Stimulated activated CD4-positive, alpha-beta T cell treated with anti-CD3 and anti-CD28 coated beads, TNF-alpha, amount 100 ng/mL, for 24 hours (primary cell): ENCODE data around the gene CCDC83.
"Not testable (repeated sequence)": the region's sequence is repeated elsewhere in the genome, so short reads cannot be mapped to it uniquely, and the experiment has no call there.

Experiments
- DNase-seq, 3 experiments: peaks; one replicate each; pipeline ENCODE4 v3.0.0-alpha.2; 2020; ENCODE audit warnings: low read depth in 3 of 3

Gene CCDC83

DNA sequence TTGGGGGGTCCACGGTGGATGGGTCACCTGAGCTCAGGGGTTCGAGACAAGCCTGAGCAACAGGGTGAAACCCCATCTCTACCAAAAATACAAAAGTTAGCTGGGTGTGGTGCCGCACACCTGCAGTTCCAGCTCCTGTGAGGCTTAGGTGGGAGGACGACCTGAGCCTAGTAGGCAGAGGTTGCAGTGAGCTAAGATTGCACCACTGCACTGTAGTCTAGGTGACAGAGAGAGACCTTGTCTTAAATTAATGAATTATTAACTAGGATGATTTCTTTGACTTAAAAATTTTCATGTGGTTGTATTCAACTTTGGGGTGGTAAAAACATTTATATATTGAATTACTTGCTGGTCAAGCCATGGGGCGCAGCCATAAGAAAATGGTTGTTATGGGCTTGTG lies 33.9 kb downstream of the CCDC83 start:
- no peak for DNase-seq

DNA sequence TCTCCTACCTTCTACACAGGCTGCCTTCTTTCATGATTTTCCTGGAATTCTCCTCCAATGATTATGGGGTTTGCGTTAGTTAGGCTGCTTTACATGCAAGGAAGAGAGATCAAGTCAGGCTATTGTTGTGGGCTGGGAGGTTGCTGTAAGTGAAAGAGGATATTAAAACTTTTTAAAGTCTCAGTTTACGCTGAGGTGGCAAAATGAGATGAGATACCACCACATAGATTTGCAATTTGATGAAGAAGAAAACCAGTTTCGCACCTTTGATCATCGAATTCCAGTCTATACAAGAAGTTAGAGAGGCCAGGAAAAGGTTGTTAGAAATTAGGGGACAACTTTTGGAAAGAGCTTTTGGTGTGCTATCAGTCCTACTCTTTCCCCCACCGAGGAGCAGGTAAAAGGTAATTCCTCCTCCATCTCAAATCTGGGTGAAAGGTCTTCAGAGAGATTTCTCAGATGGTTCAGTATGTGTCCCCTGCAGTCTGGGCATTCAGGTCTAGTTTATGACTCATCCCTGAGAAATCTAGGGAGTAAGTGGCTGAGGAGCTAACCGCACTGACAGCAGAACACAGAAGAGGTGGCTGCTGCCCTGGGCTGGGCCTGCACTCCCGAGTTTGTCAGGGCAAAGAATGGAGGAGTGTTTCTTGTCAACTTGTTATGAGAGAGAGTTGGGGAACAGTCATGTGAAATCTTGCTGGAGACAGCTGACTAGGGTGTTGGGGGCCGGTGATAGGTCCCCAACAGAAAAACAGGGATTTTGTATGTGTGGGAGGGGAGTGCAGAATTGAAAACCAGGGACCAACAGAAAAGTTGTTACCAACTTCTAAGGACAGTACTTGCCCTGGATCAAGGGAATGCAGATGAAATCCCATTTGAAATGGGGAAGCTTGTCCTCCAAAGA lies 34.7 kb downstream of the CCDC83 start:
- DNase-seq = no peak

DNA sequence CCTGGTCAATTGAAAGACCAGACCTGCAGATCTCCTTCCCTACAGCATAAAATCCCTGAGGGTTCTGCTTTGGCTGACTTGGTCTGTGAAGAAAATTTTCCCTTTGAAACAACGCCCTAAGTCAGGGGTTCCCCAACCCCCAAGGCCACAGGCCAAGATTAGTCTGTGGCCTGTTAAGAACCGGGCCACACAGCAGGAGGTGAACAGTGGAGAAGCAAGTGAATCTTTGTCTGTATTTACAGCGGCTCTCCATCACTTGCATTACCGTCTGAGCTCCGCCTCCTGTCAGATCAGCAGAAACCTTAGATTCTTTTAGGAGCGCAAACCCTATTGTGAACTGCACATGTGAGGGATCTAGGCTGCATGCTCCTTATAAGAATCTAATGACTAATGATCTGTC lies 38.2 kb downstream of the CCDC83 start:
- DNase-seq = no peak

DNA sequence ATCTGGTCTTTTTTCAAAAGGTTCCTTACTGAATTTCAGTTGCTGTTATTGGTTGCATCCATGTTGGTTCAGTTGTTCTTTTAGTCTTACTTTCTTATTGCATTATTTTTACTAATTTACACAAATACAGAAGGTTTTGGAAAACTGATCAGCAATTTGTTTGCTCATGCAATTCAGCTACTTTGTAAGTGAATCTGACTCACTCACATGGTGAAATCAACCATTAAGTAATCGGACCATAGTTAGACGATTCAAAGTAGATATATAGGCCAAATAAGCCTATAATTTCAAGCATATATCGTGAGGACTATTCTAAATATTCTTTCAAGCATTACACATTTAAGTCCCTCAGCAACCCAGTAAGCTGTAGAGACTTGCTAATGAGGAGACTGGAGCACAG lies 41.7 kb downstream of the CCDC83 start:
- no peak for DNase-seq

DNA sequence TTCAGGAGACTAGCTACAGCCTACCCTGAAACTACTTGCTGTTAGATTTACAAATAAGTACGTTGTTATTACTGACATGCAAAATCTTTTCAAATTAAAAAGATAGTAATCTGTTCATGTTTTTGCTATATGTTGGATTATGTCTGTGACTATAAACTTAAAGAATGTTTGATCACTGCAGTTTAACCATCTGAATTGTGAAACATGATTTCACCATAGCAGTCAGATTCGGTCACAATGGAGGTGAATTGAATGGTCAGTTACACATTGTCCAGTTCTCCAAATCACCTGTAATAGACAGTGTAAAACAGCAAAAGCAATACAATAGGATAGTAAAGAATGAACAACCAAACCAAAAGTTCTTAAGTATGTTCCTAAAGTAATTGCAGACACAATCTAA lies 43.3 kb downstream of the CCDC83 start:
- no peak for DNase-seq

DNA sequence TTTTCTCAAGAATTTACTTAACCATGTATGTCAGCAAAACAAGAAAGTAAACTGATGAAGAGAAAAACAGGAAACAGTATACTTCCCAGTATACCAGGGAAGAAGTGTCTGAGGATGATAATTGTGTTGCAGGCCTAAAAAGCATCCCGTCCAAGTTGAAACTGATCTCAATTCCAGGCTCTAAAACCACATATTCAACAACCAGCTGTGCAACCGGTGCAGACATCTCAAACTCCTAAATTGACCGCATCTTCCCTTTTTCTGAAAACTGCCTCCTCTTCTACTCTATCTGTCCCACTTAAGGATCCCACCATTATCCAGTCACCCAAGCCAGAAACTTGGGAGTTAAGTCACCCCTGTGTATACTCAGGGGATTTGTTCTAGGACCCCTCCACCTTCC lies 47.2 kb downstream of the CCDC83 start:
- no peak for DNase-seq

DNA sequence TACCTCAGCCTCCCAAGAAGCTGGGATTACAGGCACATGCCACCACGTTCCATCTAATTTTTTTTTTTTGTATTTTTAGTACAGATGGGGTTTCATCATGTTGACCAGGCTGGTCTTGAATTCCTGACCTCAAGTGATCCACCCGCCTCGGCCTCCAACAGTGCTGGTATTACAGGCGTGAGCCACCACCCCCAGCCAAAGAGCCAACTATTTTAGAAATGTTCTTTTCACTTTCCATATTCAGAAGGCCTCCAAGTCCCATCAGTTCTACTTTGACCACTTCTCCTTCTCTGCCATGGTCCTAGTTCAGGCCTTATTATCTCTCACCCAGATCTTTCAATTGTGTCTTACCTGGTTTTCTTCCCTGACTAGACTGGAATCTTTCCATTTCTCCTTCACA lies 48.2 kb downstream of the CCDC83 start:
- no peak for DNase-seq

DNA sequence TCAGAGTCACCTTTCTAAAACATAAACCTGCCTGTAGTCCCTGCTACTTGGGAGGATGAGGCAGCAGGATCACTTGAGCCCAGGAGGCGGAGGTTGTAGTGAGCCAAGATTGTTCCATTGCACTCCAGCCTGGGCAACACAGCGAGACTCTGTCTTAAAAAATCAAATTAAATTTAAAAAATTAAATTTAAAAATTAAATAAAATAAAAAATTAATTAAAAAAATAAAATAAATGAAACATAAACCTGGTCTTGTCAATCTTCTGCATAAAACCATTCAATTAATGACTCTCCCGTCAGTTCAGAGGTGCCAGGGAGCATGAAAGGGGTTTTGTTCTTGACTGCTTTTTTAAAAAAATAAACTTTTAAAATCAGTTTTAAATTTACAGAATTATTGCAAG lies 48.6 kb downstream of the CCDC83 start:
- DNase-seq = no peak

DNA sequence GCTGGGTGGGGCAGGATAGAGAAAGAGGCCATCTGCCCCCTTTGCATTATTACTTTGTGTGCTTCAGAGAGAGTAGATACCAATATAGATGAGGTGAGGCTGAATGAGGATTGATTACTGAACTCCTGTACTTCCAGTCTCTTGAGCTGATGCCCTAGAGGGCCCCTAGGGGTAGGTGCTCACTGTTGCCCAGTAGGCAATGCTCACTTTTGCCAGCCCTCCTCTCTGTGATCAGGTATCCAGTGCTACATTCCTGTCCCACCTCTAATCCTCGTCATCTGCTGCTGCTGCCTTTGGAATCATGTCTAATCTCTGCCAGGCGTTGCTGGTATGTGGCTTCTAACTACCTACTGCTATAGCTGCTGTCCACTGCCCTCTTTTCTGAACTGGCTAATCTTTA lies 57.2 kb downstream of the CCDC83 start:
- no peak for DNase-seq

DNA sequence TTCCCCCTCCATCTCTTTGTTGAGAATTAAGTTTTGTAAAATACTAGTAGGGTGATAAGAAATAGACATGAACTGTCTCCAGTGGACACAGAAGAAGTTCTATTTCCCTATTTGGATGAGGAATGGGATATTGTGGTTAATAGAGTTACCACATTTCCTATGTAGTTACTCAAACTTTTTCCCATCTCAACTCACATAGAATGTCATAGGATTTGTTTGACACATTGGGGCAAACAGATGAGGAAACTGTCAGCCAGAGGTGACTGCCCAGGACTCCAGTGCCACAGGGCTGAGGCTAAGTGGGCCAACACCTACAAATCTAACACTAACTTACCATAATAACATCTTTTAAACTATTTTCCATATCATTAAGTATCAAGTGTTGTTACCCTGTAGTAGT lies 58.3 kb downstream of the CCDC83 start:
- DNase-seq = no peak

DNA sequence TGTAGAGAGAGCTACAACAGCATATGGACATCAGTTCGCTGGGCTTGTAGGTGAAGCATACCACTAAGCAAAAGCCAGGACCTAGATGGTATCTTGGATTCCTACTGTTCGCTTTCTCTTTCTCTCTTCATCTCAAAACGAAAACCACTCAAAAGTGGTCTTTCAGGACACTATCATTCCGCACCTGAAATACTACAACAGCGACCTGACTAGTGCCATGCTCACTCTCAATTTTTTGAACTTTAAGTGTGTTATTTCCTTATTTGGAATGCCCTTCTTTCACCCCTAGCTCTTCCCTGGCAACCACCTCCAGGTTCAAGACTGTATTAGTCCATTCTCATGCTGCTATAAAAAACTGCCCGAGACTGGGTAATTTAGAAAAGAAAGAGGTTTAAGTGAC lies 59.2 kb downstream of the CCDC83 start:
- no peak for DNase-seq

DNA sequence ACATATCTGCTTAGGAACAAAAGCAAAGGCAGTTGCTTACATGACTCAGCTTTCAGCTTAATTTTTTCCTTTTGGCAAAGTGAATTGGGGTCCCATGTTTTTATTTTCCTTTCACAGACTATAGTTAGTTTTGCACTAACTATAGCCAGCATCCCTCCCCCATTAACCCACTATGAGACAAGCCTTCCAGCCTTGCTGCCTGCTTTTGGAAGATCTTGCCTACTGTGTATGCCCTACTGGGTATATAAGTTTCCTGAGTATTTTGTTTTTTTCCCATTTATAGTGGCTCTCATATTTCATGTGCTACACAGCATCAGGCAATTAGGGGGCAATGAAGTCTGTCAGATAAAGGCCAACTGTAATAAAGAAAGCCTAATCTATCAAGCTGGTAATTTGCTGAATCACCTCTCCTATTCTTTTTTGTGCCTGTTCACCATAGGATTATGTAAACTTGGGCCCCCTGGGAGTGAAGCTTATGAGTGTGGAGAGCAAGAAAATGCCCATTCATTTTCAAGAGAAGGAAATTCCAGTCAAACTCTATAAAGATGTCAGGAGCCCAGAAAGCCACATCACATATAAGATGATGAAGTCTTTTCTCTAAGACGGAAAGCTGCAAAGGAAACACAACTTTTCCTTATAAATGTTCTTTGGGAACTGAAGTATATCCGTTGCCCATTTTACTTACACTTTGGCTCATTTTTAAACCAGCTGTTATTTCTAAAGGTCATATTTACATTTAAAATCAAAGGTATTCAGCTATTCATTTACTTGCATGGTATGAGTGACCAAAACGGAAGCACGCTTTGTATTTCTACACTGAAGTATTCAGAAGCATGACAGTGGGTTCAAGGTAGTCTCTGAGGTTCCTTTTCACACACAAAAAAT lies 64.0 kb downstream of the CCDC83 start:
- no peak for DNase-seq

DNA sequence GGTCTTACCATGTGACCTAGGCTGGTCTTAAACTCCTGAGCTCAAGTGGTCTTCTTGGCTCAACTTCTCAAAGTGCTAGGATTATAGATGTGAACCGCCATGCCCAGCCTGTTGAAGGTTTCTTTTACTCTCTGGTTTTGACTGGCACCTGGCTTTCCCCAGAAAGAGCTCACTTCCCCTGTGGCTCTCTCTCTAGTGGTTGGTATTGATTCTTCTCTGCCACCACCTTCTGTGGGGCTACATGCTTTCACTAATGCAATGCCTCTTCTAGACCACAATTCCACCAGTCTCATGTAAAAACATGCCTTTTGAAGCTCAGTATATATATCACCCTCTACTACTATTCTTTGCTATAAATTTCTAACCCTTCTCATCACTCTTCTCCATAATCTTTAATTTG lies 67.2 kb downstream of the CCDC83 start:
- DNase-seq = no peak

DNA sequence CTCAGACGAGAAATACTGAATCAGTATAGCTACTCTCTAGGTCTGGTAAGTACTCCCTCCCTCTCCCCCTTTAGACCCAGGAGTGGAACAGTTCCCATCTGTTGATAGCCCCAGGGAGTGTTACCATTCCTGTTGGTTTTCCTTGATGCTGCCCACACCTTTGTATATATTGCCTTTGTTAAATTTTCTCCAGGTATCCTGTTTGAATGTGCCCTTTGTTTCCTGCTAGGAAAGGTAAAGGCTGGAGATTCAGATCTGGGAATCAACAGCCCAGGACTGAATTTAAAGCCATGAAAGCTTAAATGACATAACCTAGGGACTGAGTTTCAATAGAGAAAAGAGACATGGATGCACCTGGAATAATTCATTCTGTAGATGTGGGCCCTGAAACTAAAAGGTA lies 68.3 kb downstream of the CCDC83 start:
- DNase-seq = no peak

DNA sequence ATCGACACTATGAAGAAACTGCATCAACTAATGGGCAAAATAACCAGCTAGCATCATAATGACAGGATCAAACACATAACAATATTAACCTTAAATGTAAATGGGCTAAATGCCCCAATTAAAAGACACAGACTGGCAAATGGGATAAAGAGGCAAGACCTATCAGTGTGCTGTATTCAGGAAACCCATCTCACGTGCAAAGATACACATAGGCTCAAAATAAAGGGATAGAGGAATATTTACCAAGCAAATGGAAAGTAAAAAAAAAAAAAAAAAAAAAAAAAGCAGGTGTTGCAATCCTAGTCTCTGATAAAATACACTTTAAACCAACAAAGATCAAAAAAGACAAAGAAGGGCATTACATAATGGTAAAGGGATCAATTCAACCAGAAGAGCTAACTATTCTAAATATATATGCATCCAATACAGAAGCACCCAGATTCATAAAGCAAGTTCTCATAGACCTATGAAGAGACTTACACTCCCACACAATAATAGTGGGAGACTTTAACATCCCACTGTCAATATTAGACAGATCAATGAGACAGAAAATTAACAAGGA lies 71.6 kb downstream of the CCDC83 start:
- not testable (repeated sequence) for DNase-seq

DNA sequence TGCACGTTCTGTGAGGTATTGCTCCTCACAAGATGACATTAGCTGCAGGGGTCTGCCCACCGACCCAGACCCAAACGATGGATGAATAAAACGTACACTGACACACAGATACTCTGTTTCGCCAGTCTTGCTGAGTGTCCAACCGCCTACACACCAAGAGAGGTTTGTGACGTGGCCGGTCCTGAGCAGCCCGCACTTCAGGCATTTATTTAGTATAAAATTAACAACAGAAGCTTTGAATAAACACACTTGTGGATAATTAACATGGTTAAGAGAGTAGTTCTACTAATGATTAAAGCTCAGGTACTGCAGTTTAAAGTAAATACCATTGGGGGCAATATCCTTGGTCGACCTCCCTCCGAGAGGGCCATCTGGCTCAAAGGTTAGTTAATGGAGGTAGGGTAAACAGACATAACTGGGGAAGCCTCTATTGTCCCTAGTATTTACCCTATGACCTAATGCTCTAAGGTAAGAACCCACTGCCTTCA lies 75.7 kb downstream of the CCDC83 start:
- no peak for DNase-seq

DNA sequence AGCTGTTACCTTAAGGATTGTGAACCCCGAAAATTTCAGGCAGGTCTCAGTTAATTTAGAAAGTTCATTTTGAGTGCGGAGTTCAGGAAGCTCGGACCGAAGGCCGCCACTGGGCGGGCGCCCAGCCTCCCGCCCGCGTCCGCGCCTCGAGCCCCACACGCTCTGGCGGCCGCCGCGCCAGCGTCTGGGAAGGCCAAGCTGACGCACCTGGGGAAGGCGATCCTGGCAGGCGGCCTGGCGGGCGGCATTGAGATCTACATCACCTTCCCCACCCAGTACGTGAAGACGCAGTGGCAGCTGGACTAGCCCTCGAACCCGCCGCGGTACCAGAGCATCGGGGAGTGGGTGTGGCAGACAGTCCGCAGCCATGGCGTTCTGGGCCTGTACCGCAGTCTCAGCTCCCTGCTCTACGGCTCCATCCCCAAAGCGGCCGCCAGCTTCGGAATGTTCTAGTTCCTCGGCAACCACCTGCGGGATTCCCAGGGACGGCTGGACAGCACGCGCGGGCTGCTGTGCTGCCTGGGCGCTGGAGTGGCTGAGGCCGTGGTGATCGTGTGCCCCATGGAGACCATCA lies 79.5 kb downstream of the CCDC83 start:
- DNase-seq = no peak

DNA sequence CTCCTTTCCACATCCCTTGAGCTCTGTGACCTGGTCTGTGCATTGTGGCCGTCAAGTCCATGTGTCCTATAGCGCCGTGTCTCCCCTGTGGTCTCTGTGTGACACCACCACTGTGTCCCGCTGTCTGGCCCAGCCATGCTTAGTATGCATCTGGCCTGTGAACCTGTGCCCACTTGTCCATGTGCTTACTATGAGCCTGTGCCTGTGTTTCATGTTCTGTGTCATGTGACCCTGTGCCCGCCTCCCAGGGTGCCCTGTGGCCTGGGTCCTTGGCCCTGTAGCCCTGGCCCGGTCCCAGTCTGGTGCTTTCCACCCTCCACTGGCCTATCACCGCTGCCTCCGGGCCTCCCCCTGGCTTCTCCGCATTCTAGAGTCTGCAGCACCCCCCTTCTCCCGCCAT lies 80.6 kb downstream of the CCDC83 start:
- DNase-seq = no peak

DNA sequence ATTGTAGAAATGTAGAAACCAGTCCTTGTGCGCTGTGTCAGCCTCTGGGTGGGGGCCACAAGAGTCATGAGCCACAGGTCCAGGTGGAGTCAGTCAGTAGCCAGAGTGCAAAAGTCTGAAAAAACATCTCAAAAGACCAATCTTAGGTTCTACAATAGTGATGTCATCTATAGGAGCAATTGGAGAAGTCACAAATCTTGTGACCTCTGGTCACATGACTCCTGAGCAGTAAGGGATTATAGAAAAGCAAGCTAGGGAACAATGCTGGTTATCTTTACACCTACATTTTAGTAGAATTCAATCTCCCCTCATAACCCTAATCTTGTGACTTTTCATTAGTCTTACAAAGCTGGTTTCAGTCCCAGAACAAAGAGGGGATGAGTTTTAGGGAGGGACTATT lies 82.7 kb downstream of the CCDC83 start:
- DNase-seq = no peak

DNA sequence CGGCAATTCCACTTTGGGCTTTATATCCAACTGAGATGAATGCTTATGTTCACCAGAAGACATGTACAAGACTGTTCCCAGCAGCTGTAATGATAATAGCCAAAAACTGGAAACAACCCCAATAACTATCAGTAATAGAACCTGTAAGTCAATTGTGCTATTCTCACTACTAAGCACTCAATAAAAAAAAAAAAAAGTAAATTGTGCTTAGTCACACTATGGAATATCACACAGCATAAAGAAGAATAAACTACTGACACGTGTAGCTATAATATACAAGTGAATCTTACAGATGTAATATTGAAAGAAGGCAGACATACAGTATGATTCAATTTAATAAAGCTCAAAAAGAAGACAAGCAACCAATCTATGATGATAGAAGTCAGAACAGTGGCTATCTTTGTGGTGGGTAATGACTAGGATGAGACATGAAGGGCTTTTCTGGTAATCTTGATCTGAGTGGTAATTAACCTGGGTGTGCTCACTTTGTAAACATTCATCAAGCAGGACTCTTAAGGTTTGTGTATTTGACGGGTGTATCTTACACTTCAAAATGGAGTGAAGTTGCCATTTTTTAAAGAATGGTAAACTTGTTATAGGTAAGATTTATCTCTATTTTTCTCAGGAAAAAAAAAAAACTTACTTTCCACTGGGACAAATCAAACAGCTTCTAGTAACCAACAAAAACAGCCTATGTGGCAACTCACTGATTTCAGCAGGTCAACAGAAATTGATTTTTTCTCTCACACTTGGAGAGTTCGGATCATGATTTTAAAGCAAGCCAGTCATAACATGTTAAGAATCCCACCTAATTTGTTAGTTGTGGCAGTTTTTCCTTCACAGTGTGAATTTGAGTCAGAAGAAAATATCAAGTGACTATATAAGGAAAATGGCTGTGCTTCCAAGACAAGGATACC lies 84.2 kb downstream of the CCDC83 start:
- DNase-seq = no peak

DNA sequence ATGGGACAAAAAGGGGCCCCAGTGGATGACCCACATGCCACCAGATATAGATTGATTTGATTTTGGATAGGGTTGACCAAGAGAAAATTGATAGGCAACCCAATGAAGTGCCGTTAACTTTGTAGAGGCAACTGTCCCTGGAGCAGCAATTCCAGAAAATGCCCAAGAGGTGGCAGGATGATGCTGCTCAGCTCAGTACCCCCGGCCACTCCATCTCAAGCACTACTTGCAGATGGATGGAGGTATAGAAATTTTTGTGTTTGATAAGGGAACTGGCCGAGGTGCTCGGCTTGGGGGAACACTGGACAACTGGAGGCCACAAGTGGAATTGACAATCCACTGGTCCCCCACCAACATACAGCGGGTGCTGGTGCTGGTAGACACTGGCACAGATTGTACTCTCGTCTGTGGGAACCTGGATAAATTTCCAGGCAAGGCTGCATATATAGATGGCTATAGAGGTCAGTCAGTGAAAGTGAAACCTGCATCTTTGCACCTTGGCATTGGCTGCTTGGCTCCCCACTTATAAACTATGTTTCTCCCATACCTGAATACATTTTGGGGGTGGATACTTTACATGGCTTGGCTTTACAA lies 86.3 kb downstream of the CCDC83 start:
- peak in 1 of 3 experiments; percentile 43 for DNase-seq
